ENCODE results near the gene UBTD1. TPM values are rescaled to one million over a fixed set of nuclear protein-coding genes. Genes with fewer than 3 reads are reported as not detected.
A peak's percentile ranks its signal among the peaks of the same experiment; 100 is the strongest.
"Not testable (repeated sequence)": the region's sequence is repeated elsewhere in the genome, so short reads cannot be mapped to it uniquely, and the experiment has no call there.

UBTD1 gene
- 7.1 TPM for total RNA-seq

DNA sequence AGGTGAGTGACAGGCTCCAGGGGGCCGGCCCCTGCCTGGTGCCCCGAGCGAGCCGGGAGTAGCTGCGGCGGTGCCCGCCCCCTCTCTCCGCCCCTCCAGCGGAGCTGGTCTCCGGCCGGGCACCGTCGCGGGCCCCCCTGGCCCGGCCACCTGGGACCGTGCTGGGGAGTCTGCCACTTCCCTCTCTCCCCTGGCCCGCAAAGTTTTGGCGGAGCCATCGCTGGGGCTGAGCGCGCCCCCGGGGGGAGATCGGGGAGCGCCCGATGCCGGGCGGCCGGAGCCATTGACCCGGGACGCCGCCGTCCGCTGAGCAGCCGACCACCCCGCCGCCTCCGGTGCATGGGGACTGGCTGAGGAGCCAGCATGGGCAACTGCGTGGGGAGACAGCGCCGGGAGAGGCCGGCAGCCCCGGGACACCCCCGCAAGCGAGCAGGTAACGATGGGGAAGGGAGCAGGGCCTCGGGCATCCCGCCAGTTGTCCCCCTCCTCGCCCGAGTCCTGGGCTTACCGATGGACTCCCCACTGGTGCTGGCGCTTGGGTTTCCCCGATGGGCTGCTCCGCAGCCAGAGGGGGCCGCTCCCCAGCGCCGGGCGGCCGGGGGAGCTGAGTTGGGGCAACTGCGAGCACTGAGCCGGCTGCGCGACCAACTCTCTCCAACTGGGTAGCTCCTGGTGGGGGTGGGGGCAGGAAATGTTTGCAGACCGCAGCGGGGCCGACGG, at the start of gene UBTD1:
Gene UBTD1 (plus strand): TSS at position 84 of the 720 bp plus-strand sequence. CDS start 280 bp downstream, at position 364.
- DNase-seq (ENCODE audit: low spot score), result peak; percentile 72
- peak; percentile 34 for ATAC-seq

DNA sequence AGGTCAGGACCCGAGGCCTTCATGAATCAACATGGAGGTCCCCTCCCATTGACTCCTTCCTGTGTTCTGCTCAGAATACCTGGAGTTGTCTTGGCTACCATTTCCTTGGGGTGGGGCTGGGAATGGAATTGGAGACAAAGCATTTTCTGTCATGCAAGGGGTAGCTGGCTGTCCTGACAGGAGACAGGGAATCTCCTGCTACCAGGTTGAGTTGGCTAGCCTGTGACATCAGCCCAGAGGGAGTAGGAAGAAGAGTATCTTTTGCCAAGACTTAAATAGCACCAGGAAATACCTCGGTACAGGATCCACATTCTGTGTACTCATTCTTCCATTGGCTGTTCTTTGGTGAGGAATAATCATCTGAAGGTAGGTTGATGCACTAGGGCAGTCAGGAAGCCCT, 47.9 kb upstream of the UBTD1 start:
- ATAC-seq (no peak), DNase-seq (ENCODE audit: low spot score) (no peak)

DNA sequence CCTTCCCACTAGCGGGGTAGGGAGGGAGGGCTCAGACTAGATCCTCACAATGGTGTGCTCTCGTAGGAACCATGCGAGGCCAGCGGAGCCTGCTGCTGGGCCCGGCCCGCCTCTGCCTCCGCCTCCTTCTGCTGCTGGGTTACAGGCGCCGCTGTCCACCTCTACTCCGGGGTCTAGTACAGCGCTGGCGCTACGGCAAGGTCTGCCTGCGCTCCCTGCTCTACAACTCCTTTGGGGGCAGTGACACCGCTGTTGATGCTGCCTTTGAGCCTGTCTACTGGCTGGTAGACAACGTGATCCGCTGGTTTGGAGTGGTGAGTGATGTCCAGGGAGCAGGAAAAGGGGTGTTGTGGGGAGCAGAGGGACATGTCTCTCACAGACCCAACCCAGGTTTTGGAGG, 47.1 kb upstream of the UBTD1 start:
- ATAC-seq (no peak), DNase-seq (ENCODE audit: low spot score) (no peak)

- DNase-seq (ENCODE audit: low spot score), result no peak
- no peak for ATAC-seq
These were observed 46.4 kb upstream of the UBTD1 start for GRCh38 chr10:97452352-97452751.

- DNase-seq (ENCODE audit: low spot score) (peak; percentile 59), ATAC-seq (peak; percentile 77)
These were observed 44.2 kb upstream of the UBTD1 start for GRCh38 chr10:97454330-97455036.

DNA sequence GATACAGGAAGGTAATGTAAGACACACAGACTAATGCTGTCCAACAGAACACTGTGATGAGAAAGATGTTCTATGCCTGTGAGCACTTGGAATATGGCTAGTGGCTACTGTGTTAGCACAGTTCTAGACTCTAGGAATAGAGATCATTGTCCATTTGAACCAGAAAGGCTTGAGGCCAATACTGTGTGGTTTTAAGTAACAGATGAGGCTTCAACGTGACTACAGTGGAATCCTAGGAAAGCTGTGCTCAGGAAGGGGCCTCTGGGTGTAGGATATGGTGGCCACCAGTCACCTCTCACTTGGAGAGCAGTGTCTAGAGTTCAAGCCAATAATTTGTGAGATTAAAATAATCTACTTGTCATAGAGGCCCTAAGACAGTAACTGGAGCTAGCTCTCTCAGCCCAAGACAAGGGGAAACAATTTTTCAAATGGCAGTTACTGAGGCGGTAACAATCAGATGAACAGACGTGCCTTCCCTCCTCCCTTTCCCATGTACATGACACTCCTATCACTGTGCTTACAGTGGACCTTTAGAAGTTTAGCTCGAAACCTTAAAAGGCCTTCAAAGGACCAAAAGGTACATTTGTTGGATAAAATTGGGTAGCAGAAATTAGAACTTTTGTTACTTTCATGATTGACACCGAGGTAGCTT, 42.6 kb upstream of the UBTD1 start:
- DNase-seq (ENCODE audit: low spot score) (no peak), ATAC-seq (no peak)

DNA sequence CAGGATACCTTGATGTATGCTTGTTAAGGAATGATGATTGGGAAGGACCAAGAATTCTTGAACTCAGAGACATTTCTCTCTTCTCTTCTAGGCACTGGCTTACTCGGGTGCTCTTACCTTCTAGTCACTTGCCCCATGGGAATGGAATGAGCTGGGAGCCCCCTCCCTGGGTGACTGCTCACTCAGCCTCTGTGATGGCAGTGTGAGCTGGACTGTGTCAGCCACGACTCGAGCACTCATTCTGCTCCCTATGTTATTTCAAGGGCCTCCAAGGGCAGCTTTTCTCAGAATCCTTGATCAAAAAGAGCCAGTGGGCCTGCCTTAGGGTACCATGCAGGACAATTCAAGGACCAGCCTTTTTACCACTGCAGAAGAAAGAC, 42.0 kb upstream of the UBTD1 start:
- DNase-seq (ENCODE audit: low spot score) (no peak), ATAC-seq (no peak)

GRCh38 chr10:97459111-97459510, 39.6 kb upstream of the UBTD1 start:
- ATAC-seq (no peak), DNase-seq (ENCODE audit: low spot score) (no peak)

- DNase-seq (ENCODE audit: low spot score) (no peak), ATAC-seq (no peak)
These were observed 38.8 kb upstream of the UBTD1 start for GRCh38 chr10:97459933-97460332.

- DNase-seq (ENCODE audit: low spot score) (no peak), ATAC-seq (no peak)
These were observed 36.4 kb upstream of the UBTD1 start for GRCh38 chr10:97462309-97462708.

GRCh38 chr10:97463363-97464132, 35.2 kb upstream of the UBTD1 start:
- ATAC-seq, result peak; percentile 96
- DNase-seq (ENCODE audit: low spot score), result peak; percentile 61

GRCh38 chr10:97464226-97464625, 34.5 kb upstream of the UBTD1 start:
- DNase-seq (ENCODE audit: low spot score) (no peak), ATAC-seq (no peak)

GRCh38 chr10:97465982-97466381, 32.7 kb upstream of the UBTD1 start:
- ATAC-seq (no peak), DNase-seq (ENCODE audit: low spot score) (no peak)

GRCh38 chr10:97466755-97467154, 32.0 kb upstream of the UBTD1 start:
- ATAC-seq, result no peak
- no peak for DNase-seq (ENCODE audit: low spot score)

- ATAC-seq, result no peak
- no peak for DNase-seq (ENCODE audit: low spot score)
These were observed 30.6 kb upstream of the UBTD1 start for GRCh38 chr10:97468162-97468561.

GRCh38 chr10:97468781-97469180, 29.9 kb upstream of the UBTD1 start:
- not testable (repeated sequence) for DNase-seq (ENCODE audit: low spot score); ATAC-seq

DNA sequence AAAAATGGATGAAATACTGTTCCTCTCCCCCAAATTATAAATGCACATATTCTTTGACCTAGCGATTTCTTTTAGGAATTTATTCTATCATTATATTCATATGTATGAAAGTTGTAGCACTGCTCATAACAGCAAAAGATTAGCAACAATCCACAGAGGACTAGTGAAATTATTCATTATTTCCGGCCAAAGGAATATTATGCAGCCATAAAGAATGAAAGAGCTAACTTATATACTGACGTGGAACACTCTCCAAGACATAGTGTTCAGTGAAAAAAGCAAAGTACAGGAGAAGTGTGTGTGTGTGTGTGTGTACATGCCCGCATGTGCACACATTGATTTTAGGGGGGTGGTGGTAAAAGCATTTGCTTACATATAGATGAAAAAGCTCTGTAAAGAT, 23.8 kb upstream of the UBTD1 start:
- no peak for DNase-seq (ENCODE audit: low spot score)
- ATAC-seq, result no peak

DNA sequence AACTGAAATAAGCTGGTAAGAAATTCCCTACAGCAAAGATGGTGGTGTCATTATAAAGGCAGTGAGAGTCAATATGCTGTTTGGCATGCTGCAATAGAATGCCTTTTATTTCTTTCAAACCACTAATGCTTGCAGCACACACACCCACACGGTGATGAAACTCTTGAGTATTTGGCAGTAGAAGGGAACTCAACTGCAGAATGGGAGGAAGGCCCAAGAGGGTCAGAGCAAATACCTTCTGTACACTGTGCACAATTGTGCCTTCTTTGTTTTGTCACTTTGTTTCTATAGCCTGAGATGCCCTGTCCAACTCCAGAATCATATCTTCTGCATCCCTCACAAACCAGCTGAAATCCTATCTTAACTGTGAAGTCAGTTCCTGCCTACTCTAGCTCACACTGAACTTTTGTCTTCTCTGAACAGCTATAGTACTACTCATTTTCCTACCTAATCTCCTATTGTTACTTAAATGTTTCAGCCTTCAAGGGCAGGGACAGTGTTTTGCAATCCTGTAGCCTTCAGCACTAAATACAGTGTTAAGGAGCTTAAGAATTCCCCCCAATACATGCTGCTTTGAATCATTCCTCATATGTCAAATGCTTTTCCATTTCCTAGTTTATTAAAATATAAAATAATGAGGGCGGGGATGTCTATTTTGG, 22.7 kb upstream of the UBTD1 start:
- ATAC-seq (peak; percentile 78), DNase-seq (ENCODE audit: low spot score) (peak; percentile 37)

DNA sequence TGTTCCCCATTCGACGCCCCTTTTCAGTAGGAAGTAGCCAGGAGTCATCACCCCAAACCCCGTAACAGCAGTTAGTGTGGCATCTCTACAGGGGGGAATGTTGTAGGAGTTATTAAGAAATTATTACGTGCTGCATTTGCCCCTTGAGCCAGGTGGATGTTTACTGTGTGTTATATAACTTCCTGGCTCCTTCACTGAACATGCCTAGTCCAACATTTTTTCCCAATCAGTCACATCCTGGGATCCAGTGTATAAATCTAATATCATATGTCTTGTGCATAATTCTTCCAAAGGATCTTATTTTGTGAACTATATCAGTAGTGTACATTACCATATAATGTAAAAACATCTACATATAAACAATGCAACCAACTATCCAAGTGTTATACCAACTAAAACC, 19.3 kb upstream of the UBTD1 start:
- DNase-seq (ENCODE audit: low spot score); ATAC-seq: not testable (repeated sequence)

- ATAC-seq (no peak), DNase-seq (ENCODE audit: low spot score) (no peak)
These were observed 18.8 kb upstream of the UBTD1 start for GRCh38 chr10:97479939-97480338.

- ATAC-seq (no peak), DNase-seq (ENCODE audit: low spot score) (no peak)
These were observed 17.7 kb upstream of the UBTD1 start for GRCh38 chr10:97481071-97481470.
